Fibroblast of villous mesenchyme (primary cell): ENCODE measurements around the gene RASSF5. TPM values are rescaled to one million over a fixed set of nuclear protein-coding genes. Genes with fewer than 3 reads are reported as not detected.
A peak's percentile ranks its signal among the peaks of the same experiment; 100 is the strongest.

Experiments
- DNase-seq: peaks from one replicate; pipeline ENCODE4 v3.0.0-alpha.2; 2010; ENCODE audit warnings: low read depth
- H3K4me3 ChIP-seq: 2 replicates; pipeline ENCODE4 v1.5.1; 2011; ENCODE audit warnings: low read depth, mild to moderate bottlenecking, low read length
- CTCF ChIP-seq: IDR thresholded peaks from 2 replicates; pipeline ENCODE4 v1.5.1; 2012; ENCODE audit warnings: low read depth, mild to moderate bottlenecking, low read length; ENCODE audit not compliant: insufficient read depth
- total RNA-seq: library from RNA; depleted of rRNA; stranded (reverse); fragments of >200 nt; gene quantifications from 2 replicates; pipeline ENCODE4 v1.2.3, GENCODE V29; 2012

Gene RASSF5
- total RNA-seq, 1 donor: 0.86 TPM

- no peak for DNase-seq
- H3K4me3 ChIP-seq: no peak overlapping the region
- no peak for TF ChIP-seq CTCF
Observed at GRCh38 chr1:206584683-206585082, 77.4 kb downstream of the RASSF5 start.

GRCh38 chr1:206586501-206587445 lies 79.4 kb downstream of the RASSF5 start:
- TF ChIP-seq CTCF: no peak
- DNase-seq: no peak

DNA sequence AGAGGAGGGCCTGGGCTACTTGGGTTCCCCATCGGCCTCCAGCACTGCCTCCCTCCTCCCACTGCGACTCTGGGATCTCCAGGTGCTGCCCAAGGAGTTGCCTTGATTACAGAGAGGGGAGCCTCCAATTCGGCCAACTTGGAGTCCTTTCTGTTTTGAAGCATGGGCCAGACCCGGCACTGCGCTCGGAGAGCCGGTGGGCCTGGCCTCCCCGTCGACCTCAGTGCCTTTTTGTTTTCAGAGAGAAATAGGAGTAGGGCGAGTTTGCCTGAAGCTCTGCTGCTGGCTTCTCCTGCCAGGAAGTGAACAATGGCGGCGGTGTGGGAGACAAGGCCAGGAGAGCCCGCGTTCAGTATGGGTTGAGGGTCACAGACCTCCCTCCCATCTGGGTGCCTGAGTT lies 80.6 kb downstream of the RASSF5 start:
- no peak for TF ChIP-seq CTCF
- H3K4me3 ChIP-seq: no peak overlapping the region
- no peak for DNase-seq

More at GRCh38 chr1:206586501-206587445, 79.4 kb downstream of the RASSF5 start:
- no peak overlapping the region for H3K4me3 ChIP-seq

GRCh38 chr1:206588492-206588891 lies 81.2 kb downstream of the RASSF5 start:
- no peak overlapping the region for H3K4me3 ChIP-seq
- DNase-seq: peak; percentile 68
- no peak for TF ChIP-seq CTCF

DNA sequence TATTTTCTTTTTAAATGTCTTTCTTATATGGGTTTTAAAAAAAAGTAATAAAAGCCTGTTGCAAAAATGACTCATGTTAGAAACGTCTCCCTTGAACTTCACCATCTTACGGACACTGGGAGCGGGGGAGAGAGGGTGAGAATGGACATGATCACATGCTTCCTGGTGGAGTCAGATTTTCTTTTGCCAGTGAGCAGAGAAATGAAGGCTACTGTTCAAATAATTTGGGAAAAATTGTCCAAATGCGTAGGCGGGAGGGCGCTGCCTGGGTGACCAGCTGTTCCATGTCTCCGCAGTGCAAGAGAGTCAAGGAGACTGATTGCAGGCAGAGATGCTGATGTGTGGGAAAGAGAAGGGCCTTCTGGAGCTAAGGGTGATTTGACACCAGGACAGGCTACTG lies 81.9 kb downstream of the RASSF5 start:
- DNase-seq: peak; percentile 96
- TF ChIP-seq CTCF: no peak
- no peak overlapping the region for H3K4me3 ChIP-seq

DNA sequence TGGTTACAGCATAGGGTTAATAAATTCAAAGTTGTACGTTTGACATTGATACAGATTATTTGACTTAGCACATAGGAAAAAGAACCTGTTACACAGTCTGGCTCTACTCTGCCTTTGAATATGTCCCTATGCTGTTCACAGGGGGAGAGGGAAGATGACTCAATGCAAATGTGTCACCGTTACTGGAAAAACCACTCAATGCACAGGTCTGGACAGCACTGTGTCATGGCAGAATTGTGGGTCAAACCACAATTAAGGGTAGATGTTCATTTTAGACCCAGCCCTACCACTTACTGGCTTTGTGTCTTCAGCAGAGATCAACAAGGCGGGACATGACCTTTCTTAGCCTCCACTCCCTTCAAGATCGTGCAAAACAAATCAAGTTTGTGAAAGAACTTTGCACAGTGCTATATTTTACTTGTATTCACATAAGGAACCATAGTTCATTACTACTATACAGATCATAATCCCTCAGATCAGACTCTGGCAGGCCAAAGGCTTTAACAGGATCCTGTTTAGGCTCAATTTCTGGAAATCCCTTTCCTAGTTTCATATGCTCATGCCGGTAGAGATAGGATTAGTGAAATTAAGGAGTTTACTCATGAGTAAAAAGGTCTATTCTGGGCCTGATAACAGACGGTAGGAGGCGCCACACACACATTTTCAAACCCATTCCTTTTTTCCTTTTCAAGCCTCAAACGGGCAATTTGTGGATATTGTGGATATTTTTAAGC lies 82.9 kb downstream of the RASSF5 start:
- peak; percentile 38 for TF ChIP-seq CTCF
- no peak overlapping the region for H3K4me3 ChIP-seq
- DNase-seq: peak; percentile 66
